Activated CD4-positive, CD25-positive, alpha-beta regulatory T cell treated with anti-CD3 and anti-CD28 coated beads, Interleukin-2, amount 50 U/mL, for 16 hours (primary cell): ENCODE data around the gene IFITM10.

ENCODE experiments used
- DNase-seq: peaks from one replicate; pipeline ENCODE4 v3.0.0-alpha.2; 2020; ENCODE audit warnings: low read depth, low spot score

Gene IFITM10

DNA sequence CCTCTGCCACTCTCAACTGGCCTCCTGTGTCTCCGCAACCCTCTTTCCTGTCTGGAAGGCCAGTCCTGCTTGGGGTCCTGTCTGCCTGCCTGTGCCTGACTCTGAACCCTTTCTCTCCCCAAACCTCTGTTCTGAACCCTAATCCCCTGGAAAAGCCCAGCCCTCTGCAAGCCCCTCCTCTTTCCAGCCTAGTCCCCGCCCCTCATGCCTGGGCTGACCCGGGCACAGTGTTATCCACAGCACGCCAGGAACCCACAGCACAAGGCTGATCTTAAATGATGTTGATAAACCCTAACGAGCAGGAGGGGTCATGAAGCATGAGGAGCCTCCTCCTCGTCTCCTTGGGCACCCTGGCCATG lies at the start of gene IFITM10:
IFITM10 (minus strand) TSS at position 115 of the 359 bp plus-strand sequence. CDS start 153 bp downstream, outside the sequence.
- DNase-seq: no peak

DNA sequence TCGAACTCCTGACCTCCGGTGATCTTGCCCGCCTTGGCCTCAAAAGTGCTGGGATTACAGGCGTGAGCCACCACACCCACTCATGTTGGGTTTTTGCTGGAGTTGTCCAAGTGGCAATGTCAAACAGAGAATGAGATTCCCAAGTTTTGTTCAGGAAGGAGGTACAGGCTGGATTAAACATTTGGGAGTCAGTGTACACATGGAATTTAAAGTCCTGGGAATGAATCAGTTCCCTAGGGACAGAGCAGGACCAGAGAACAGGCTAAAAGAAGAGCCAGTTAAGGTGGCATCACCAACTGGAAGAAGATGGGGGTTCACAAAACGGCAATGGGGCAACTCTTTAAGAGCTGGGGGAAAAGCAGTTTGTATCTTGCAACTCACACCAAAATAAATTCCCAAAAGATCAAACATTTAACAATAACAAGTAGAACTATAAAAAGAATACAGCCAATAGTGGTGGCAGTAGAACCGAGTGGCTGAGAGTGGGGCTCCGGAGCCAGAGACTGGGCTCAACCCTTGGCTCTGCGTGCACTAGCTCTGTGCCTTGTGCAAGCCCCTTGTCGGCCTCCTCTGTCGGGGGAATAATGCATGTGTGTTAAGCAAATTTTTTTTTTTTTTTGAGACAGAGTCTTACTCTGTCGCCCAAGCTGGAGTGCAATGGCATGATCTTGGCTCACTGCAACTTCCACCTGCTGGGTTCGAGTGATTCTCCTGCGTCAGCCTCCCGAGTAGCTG lies 47.2 kb upstream of the IFITM10 start:
- DNase-seq: no peak

DNA sequence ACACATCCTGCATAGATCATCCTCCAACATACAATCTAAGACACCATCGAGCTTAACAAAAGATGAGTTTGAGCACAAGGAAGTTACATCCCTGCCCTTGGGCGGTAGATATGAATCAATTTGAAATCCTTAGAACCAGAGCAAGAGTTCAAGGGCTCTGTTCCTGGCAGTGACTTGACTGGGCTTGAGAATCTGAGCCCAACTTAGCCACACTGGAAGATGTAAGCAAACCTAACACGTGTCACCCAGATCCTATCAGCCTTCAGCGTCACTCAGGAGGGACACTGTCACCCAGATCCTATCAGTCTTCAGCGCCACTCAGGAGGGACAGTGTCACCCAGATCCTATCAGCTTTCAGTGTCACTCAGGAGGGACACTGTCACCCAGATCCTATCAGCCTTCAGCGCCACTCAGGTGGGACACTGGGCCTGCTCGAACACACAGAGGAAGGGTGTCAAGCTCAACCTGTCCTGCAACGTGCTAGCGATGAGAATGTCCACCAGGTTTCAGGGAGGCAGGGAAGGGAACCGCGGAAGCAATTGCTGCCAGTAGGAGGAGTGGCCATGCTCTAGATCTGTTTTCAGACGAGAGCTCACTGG lies 46.1 kb upstream of the IFITM10 start:
- DNase-seq: no peak

DNA sequence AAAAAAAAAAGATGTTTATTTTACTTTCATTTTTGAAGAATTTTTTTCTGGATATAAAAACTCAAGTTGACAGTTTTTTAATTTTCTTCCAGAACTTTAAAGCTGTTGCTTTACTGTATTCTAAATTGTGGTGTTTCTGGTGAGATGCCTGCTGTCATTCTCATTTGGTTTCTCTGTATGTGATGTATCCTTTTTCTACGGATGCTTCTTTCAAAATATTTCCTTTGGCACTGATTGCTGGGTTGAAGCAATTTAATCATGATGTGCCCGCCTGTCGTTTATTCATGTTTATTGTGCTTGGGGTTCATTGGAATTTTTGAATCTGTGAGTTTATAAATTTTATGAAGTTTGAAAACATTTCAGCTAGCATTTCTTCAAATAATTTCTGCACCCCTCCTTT lies 42.7 kb upstream of the IFITM10 start:
- no peak for DNase-seq

DNA sequence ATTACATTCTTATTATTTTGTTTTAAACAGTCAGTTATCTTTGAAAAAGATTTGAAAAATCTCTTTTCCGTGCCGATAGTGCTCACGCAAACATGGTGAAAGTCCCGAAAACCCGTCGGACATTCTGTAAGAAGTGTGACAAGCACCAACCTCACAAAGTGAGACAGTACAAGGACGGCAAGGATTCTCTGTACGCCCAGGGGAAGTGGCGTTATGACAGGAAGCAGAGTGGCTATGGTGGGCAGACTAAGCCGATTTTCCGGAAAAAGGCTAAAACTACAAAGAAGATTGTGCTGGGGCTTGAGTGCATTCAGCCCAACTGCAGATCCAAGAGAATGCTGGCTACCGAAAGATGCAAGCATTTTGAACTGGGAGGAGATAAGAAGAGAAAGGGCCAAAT lies 42.1 kb upstream of the IFITM10 start:
- no peak for DNase-seq

DNA sequence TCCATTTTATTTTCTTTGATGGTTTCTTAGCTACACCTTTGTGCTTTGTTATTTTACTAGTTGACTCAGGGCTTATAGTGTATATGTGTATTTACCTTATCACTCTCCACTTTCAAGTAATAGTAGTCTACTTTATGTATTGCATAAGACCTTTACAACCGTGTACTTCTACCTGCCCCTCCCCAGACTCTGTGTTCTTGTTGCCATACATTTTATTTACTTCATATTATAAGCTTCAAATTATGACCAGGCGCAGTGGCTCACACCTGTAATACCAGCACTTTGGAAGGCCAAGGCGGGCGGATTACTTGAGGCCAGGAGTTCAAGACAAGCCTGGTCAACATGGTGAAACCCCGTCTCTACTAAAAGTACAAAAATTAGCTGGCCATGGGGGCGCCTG lies 41.5 kb upstream of the IFITM10 start:
- no peak for DNase-seq

DNA sequence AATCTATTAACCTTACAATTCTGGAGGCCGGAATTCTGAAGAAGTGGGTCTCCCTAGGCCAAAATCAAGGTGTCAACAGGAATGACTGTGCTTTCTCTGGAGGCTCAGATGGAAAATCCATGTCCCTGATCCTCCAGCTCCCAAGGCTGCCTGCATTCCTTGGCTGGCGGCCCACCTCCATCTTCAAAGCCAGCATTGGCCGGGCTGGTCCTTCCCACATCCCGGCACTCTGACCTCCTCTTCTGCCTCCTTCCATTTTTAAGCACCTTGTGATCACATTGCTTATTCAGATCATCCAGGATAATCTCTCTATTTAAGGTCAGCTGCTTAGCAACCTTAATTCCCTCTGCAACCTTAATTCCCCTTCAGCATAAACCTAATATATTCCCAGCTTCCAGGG lies 36.1 kb upstream of the IFITM10 start:
- no peak for DNase-seq

DNA sequence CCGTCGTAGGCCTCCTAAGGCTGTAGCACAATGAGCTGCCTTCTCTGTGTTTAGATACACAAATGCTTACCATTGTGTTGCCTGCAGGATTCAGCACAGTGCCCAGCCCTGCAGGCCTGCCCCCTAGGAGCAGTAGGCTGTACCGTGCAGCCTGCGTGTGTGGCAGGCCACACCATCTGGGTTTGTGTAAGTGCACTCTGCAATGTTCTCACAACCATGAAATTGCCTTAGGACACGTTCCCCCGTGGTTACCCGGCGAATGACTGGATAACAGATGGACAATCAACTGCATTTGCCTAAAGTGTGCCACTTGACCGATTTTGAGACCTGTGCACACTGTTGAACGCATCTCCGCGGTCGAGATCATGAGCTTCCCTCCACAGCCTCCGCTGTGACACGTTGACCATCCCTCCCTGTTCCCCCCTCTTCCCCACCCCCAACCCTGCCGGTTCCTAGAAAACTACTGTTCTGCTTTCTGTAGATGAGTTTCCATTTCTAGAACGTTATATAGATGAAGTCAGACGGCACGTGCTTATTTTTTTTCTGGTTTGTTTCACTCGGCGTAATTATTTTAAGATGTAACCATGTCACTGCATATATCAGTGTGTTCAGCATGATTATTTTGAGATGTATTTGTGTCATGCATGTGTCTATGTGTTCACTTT lies 35.5 kb upstream of the IFITM10 start:
- DNase-seq: no peak

DNA sequence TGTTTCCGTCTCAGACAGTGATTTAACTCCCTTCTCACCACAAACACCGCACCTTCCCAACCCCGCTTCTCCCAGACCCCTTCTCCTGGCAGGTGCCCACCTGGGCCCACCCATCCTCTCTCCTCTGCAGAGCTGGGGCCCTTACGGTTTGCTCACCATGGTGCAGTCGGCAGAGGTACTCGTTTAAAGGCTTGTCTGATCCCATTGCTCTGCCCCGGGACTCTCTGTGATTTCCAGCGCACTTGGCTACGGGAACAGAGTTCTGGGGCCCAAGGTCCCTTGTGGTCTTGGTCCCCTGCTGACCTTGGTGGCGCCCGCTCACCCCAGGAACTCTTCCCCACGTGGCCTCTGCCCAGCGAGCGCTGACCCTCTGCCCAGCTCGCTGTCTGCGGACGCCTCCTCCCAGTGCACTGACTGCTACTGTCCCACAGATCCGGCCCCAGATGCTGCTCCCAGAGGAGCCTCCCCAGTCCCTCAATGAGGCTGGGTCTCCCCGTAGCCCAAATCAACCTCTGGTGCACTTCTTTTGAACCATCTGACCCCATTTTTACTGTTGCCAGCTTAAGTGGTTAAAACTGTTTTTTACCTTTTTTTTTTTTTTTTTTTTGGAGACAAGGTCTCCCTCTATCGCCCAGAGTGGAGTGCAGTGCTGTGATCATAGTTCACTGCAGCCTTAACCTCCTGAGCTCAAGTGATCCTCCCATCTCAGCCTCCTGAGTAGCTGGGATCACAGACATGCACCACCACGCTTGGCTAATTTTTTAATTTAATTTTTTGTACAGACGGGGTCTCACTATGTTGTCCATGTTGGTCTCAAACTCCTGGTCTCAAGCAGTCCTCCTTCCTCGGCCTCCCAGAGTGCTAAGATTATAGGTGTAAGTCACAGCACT lies 34.6 kb upstream of the IFITM10 start:
- no peak for DNase-seq

DNA sequence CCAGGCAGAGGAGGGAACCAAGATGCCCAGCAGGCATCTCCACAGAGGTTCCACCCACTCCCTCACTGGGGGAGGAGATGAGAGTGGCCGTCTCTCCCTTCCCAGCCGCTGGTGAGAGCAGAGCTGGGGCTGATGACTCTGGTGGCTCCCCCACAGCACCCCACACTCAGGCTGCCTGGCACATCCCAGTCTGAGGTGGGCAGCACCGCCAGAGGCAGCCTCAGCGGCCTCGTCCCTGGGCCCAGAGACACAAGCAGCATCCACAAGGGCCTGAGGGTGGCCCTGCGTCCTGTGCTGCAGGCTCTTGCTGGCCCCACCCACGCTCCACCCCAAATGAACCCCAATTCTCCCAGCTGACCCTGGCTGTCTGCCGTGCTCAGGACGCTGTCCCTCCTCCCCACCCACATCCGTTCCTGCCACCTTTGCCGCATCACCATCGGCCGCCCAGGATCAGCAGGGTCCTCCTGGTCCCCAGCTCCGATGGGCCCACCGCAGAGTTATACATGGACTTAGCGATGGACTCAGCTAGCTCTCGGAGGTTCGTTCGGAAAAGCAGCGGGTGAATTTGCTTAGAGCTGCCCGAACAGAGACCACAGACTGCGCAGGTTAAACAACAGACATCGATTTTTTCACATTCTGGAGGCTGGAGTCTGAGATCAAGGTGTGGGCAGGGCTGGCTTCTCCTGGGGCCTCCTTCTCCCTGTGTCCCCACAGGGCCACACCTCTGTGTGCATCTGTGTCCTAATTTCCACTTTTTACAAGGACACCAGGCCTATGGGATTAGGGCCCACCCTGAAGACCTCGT lies 33.5 kb upstream of the IFITM10 start:
- DNase-seq: no peak

DNA sequence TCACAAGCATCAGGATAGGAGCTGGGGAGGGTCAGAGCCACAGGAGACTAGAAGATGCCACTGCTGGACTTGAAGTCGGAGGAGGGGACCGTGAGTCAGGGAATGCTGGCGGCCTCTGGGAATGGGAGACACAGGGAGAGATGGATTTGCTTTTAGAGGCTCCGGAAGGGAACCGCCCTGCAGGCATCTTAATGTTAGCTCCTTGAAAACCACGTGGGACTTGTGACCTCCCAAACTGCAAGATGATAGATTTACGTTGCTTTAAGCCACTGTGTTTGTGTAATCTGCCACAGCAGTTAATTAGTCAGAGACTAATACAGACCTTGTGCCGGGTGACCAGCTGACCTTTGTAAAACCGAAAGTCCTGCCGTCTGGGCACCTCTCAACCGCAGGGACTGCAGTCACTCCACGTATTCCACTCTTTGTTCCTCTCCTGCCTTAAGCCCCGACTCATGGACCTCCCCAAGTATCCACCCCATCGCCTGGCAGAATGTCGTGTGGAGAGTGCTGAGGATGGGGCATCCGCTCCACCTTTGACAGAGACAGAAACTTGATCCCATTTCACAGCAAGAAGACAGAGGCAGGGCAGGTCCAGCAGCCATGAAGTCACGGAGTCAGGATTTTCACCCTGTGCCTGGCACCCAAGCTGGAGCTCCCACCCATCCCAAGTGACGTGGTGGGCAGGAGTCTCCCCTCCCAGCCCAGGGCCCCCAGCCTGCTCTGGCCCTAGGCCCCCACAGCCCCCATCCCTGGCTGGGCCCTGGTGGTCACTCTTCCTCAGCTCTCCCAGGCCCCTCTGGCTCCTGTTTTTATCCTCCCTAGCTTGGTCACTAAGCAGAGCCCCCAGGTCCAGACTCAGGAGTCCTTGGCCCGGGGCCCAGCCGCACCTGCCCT lies 32.7 kb upstream of the IFITM10 start:
- no peak for DNase-seq

DNA sequence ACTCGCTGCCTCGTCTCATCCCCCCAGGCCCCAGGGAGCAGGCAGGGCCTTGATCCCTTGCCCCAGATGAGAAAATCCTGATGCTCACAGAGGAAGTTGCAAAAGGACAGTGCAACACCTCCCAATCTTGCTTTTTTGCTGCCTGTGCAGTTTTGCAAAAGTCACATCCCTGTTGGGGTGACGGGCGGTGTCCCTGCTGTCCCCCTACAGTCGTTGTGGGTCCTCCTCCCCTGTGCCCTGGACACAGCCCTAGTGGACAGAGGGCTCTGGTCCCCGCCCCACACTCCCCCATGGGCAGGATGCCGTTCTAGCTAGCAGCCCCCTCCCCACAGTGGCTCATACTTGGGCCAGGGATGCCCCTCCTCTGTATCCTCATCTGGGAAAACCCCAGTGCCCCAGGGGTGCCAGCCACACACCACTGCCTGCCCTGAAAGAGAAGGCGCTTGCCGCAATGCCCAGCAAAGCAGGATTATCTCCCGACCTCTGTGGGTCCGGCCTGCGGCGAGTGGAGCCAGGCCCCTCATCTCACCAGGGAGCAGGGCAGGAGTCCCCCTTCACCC lies 31.7 kb upstream of the IFITM10 start:
- DNase-seq: no peak

DNA sequence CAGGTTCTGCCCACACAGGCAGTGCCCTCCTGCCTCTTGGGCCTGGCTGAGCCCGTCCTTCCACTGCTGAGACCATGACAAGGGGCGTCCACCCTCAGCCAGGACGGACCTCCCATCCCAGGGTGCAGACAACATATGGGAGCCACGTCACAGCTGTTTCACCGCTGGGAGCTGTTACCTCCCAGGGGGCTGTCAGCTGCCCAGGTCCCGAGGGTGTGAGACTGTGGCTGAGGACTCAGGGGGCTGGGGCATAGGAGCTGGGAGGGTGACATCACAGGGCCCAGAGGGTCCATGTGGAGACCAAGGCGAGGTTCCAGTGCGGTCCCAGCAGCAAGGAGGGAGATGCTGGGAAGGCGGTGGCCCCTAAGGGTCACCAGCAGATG lies 31.2 kb upstream of the IFITM10 start:
- no peak for DNase-seq

DNA sequence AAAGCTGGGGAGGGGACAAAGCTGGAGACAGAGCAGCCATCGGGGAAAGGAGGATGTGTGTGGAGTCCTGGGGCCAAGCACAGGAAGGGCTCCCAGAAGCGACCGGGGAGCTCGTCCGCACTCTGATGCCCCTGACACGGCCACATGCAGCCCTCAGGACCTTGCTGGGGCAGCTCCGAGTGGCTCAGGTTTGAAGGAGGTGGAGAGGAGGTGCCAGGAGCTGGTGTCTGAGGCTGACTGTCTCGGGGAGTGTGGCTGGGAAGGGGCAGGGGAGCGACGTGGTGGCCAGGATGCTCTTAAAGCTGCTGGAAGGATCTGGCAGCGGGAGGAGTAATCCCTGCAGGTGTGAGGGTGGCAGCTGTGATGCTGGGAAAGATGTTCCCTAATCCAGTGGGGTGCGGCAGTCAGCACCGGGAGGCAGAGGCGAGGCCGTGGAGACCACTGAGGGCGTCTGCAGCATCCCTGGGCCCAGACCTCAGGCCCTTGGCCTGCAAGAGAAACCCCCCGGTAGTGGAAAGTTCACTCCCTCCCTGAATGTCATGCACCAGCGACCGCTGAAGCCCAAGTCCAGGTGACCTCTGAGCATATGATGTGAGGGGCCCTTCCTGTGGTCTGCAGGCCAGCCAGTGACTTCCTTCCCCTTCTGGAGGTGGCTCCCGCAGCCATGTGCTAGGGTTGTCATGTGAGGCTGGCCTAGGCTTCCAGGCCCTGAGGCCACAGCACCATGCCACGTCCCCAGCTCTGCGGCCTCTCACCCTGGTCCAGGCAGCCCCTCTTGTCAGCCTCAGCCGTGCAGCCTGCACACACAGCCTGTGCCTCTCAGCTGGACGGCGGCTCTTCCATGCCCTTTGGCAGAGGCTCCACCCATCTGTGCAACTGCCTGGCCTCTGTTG lies 30.6 kb upstream of the IFITM10 start:
- DNase-seq: no peak

DNA sequence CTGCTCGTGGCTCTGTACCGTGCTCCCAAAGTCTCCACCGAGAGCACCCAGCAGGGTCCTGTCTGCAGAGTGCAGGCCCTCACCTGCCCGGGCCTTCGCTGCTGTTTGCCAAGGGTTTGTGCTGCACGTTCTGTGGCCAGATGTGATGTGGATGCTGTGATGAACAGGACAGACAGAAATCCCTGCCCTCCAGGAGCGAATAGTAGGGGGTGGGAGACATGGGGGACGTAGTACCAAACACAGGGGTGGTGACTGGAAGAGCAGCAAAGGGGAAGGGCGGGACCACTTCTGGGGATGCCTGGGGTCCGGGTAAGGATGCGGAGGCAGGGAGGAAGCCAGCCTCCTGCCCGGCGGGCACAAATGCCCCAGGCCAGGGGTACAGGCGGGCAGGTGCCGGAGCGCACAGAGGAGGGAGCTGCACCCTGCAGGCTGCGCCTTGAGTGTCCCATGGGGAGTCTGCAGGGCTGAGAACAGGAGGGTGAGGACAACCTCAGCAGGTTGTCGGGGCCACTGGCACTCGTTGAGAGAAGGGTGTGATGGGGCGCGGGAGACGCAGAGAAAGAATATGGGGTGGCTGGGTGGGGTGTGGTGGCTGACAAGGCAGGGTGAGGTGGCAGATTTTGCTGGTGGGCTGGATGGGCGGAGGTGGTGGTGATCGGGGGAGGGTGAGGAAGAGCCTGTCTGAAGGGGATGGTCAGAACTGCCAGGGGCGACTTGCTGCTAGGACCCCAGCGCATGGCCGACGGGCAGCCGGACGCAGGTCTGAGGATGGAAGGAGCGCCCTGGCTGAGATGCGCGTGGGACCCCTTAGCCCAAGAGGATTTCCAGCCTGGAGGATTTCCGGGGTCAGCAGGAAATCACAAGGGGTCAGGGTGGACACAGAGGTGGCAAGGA lies 29.7 kb upstream of the IFITM10 start:
- DNase-seq: no peak

DNA sequence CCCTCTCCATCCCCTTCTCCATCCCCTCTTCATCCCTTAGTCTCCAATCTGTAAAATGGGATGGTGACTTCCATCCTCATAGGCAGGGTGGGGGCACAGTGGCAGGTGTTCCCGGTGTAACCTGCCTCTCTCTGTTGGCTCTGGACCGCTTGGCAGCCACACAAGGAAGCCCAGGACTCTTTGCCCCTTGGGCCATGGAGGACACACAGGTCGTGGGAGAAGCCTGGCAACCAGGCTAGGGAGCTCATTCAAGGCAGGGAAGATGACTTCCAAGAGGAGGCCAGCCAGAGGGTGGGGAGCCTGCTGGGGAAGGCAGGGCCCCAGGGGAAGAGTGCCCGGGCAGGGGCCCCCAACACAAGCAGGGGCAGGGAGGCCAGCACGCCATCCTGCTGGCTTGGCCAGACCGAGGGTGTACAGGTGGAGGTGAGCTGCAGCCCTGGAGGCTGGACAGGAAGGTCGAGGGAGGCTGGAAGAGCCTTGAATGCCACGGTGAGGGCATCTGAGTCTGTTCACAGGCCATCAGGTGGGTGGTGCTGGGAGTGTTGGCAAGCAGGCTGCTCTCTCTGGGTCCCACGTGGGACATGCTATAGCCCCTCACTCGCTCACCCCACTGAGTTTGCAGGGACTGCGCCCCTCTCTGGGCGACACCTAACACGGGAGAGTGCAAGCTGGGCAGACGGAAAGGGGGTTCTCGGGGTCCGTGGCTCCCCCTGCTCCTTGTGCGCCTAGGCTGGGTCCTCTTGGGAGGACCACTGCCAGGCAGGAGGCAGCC lies 28.8 kb upstream of the IFITM10 start:
- no peak for DNase-seq
